Renal cortical epithelial cell (primary cell): Measurements from ENCODE around the gene ARFGEF2. TPM values are rescaled to one million over a fixed set of nuclear protein-coding genes. Genes with fewer than 3 reads are reported as not detected.
A peak's percentile ranks its signal among the peaks of the same experiment; 100 is the strongest.
"Not testable (repeated sequence)": the region's sequence is repeated elsewhere in the genome, so short reads cannot be mapped to it uniquely, and the experiment has no call there.

Source experiments
- DNase-seq: peaks from one replicate; pipeline ENCODE4 v3.0.0-alpha.2; 2011; ENCODE audit warnings: low read depth
- total RNA-seq: library from RNA; depleted of rRNA; stranded (reverse); fragments of >200 nt; gene quantifications from 2 replicates; pipeline ENCODE4 v1.2.3, GENCODE V29; 2014

The ARFGEF2 gene
- total RNA-seq, 1 donor from 2014 or later, result 71.0 TPM

- peak; percentile 64 for DNase-seq
Observed at GRCh38 chr20:48928832-48929725, 7.6 kb downstream of the ARFGEF2 start.

- DNase-seq, result no peak
Observed at GRCh38 chr20:48930035-48930434, 8.5 kb downstream of the ARFGEF2 start.

GRCh38 chr20:48930878-48931277, 9.4 kb downstream of the ARFGEF2 start:
- DNase-seq, result no peak

- DNase-seq, result no peak
Observed at GRCh38 chr20:48931527-48932374, 10.2 kb downstream of the ARFGEF2 start.

- no peak for DNase-seq
Observed at GRCh38 chr20:48932375-48932941, 10.9 kb downstream of the ARFGEF2 start.

- peak; percentile 22 for DNase-seq
Observed at GRCh38 chr20:48933017-48933766, 11.7 kb downstream of the ARFGEF2 start.

GRCh38 chr20:48934273-48934877, 12.9 kb downstream of the ARFGEF2 start:
- not testable (repeated sequence) for DNase-seq

- DNase-seq, result not testable (repeated sequence)
Observed at GRCh38 chr20:48934966-48935365, 13.5 kb downstream of the ARFGEF2 start.

GRCh38 chr20:48936178-48936577, 14.7 kb downstream of the ARFGEF2 start:
- not testable (repeated sequence) for DNase-seq

GRCh38 chr20:48937674-48938073, 16.2 kb downstream of the ARFGEF2 start:
- no peak for DNase-seq

GRCh38 chr20:48938670-48939069, 17.2 kb downstream of the ARFGEF2 start:
- DNase-seq, result no peak

- DNase-seq, result no peak
Observed at GRCh38 chr20:48940170-48940569, 18.7 kb downstream of the ARFGEF2 start.

- DNase-seq, result no peak
Observed at GRCh38 chr20:48941467-48941866, 20.0 kb downstream of the ARFGEF2 start.

- DNase-seq, result no peak
Observed at GRCh38 chr20:48942730-48943129, 21.2 kb downstream of the ARFGEF2 start.

- no peak for DNase-seq
Observed at GRCh38 chr20:48944663-48945297, 23.3 kb downstream of the ARFGEF2 start.

- peak; percentile 76 for DNase-seq
Observed at GRCh38 chr20:48945840-48946514, 24.5 kb downstream of the ARFGEF2 start.

GRCh38 chr20:48948612-48949011, 27.1 kb downstream of the ARFGEF2 start:
- no peak for DNase-seq

- DNase-seq, result no peak
Observed at GRCh38 chr20:48949304-48950170, 28.0 kb downstream of the ARFGEF2 start.

- no peak for DNase-seq
Observed at GRCh38 chr20:48951041-48951440, 29.5 kb downstream of the ARFGEF2 start.
